Left lung (tissue), 10 donors: ENCODE results near the gene SLC6A18. TPM values are rescaled to one million over a fixed set of nuclear protein-coding genes. Genes with fewer than 3 reads are reported as not detected.

ENCODE experiments used
- ATAC-seq: fragments of 200-7000 bp; cut with Tn5 transposase; one replicate; pipeline ENCODE4 v1.9.1; 2020; ENCODE audit warnings: moderate library complexity
- DNase-seq, 4 donors: peaks; one replicate each; pipeline ENCODE4 v3.0.0-alpha.2; 2013 to 2020
- H3K27ac ChIP-seq, 2 donors: fragments of 200-600 bp; sonication (generic) in 1 of 2; one replicate each; pipeline versions ENCODE4 v1.5.0 to v1.8.0; 2020 to 2021
- H3K27me3 ChIP-seq, 2 donors: fragments of 200-600 bp; sonication (generic) in 1 of 2; one replicate each; pipeline versions ENCODE4 v1.5.0 to v1.8.0; 2020 to 2021
- H3K36me3 ChIP-seq, 2 donors: fragments of 200-600 bp; sonication (generic) in 1 of 2; one replicate each; pipeline versions ENCODE4 v1.5.0 to v1.8.0; 2020 to 2021
- H3K4me1 ChIP-seq, 2 donors: fragments of 200-600 bp; one replicate each; pipeline ENCODE4 v1.8.0; 2021
- H3K4me3 ChIP-seq, 2 donors: fragments of 200-600 bp; sonication (generic) in 1 of 2; one replicate each; pipeline versions ENCODE4 v1.5.0 to v1.8.0; 2020 to 2021; ENCODE audit warnings: mild to moderate bottlenecking in 1 of 2
- H3K9me3 ChIP-seq, 2 donors: fragments of 200-600 bp; sonication (generic) in 1 of 2; one replicate each; pipeline versions ENCODE4 v1.5.0 to v1.8.0; 2020 to 2021
- intact Hi-C, 2 donors: fragments of 100-400 bp; cut with DNase I; formaldehyde crosslinking; loops; one replicate each; pipeline versions ENCODE4 v1.11.2 to v1.14.2; 2022
- polyA plus RNA-seq, 6 donors: library from polyadenylated mRNA; unstranded; fragments of 120-200 nt; gene quantifications; one replicate each; pipeline ENCODE4 v1.2.1, GENCODE V29; 2013; ENCODE audit not compliant: insufficient read length in 6 of 6
- total RNA-seq, 2 donors: library from RNA; stranded (reverse); fragmentation: NEBNext Ultra II Directional; extraction: Animal tissue kit (Norgen Biotek cat#: 25700); gene quantifications; one replicate each; pipeline ENCODE4 v1.2.1, GENCODE V29; 2021
- TF ChIP-seq, protein P1 (sequence below), 2 donors: fragments of 200-600 bp; sonication (generic) in 1 of 2; IDR thresholded peaks; one replicate each; pipeline versions ENCODE4 v1.5.0 to v1.8.0; 2021; ENCODE audit warnings: antibody characterized with exemption in 2 of 2
- donor health status: DM: no; HTN: yes; CAD: no.
- donor health status: DM: no; HTN: no; CAD: no.

SLC6A18 gene
- total and polyA plus RNA-seq, 8 donors, result 0.18 TPM; not detected in 7

- peak in 2 of 4 donors; percentile 22 to 59 for DNase-seq
- Histone ChIP-seq H3K9me3 (no peaks in the 10 kb centered on the region), H3K27ac (no peak overlapping the region), H3K4me1 (no peaks in the 10 kb centered on the region), H3K4me3 (no peak overlapping the region), H3K36me3 (no peaks in the 10 kb centered on the region), H3K27me3 (peaks cover 0 to 88% of the 10 kb centered on the region in 2 donors)
- TF ChIP-seq, protein P1, sequence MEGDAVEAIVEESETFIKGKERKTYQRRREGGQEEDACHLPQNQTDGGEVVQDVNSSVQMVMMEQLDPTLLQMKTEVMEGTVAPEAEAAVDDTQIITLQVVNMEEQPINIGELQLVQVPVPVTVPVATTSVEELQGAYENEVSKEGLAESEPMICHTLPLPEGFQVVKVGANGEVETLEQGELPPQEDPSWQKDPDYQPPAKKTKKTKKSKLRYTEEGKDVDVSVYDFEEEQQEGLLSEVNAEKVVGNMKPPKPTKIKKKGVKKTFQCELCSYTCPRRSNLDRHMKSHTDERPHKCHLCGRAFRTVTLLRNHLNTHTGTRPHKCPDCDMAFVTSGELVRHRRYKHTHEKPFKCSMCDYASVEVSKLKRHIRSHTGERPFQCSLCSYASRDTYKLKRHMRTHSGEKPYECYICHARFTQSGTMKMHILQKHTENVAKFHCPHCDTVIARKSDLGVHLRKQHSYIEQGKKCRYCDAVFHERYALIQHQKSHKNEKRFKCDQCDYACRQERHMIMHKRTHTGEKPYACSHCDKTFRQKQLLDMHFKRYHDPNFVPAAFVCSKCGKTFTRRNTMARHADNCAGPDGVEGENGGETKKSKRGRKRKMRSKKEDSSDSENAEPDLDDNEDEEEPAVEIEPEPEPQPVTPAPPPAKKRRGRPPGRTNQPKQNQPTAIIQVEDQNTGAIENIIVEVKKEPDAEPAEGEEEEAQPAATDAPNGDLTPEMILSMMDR (IDR thresholded peaks at IDR 0.05), result no peak
- ATAC-seq, result no peak
- intact Hi-C loops, result no loop called here
Observed at GRCh38 chr5:1203311-1203967, 21.7 kb upstream of the SLC6A18 start.

- Histone ChIP-seq H3K4me3 (no peak overlapping the region), H3K9me3 (no peaks in the 10 kb centered on the region), H3K4me1 (no peaks in the 10 kb centered on the region), H3K27me3 (peaks cover 0 to 81% of the 10 kb centered on the region in 2 donors), H3K27ac (no peak overlapping the region), H3K36me3 (no peaks in the 10 kb centered on the region)
- no peak for ATAC-seq
- intact Hi-C loops, result no loop called here
- DNase-seq, result peak in 1 of 4 donors; percentile 69
- TF ChIP-seq, protein P1 (IDR thresholded peaks at IDR 0.05), result no peak
Observed at GRCh38 chr5:1203968-1204692, 21.1 kb upstream of the SLC6A18 start.

- H3K27ac ChIP-seq, result no peak overlapping the region
- H3K9me3 ChIP-seq, result no peaks in the 10 kb centered on the region
- no peak overlapping the region for H3K4me3 ChIP-seq
- peak in 3 of 4 donors; percentile 55 to 94 (median 88) for DNase-seq
- peaks cover 0 to 77% of the 10 kb centered on the region in 2 donors for H3K27me3 ChIP-seq
- intact Hi-C loops, result no loop called here
- TF ChIP-seq, protein P1 (IDR thresholded peaks at IDR 0.05), result no peak
- H3K36me3 ChIP-seq, result no peaks in the 10 kb centered on the region
- ATAC-seq, result no peak
- no peaks in the 10 kb centered on the region for H3K4me1 ChIP-seq
Observed at GRCh38 chr5:1204693-1205242, 20.4 kb upstream of the SLC6A18 start.

DNA sequence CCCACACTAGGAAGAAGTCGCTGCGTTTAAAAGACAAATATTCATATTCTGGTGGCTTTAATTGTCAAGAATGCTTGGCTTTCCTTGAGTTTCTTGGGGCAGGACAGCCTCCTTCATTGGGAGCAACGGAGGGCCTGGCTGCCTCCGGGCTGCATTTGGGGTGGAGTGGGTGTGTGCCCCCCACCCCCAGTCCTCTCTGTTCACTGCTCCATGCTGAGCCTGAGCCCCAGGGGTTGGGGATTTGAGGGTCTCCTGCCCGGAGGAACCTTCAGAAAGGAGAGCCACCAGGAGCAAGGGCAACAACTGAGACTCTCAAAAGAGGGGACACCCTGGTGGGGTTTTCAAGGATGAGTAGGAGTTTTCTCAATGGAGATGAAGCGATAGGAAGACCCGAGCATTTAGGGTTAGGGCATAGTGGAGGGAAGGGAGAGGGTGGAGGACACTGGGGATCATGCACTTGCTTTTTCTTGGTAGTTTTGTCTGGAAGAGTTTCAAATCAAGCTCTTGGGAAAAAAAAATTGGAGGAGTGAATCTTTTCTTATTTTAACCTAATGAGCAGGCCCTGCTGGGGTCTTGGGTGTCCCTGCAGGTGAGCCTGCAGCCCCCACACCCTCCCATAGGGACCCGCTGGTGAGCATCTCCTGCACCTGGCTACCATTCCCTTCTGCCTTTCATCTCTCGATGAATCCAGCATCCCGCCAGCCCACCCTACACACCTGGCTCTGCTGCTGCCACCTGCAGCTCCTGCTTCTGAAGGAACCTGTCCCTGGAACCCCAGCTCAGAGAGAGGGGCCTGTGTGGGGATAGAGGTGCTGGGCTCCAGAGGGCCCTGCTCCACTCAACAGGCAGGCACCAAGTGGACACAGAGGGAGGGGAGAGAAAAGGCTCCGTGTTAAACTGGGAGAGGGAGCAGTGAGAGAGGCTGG, 19.7 kb upstream of the SLC6A18 start:
- TF ChIP-seq, protein P1 (IDR thresholded peaks at IDR 0.05), result no peak
- H3K36me3 ChIP-seq, result no peaks in the 10 kb centered on the region
- ATAC-seq (no peak), DNase-seq (peak in 1 of 4 donors; percentile 36)
- no peaks in the 10 kb centered on the region for H3K9me3 ChIP-seq
- peaks cover 0 to 69% of the 10 kb centered on the region in 2 donors for H3K27me3 ChIP-seq
- H3K27ac ChIP-seq, result no peak overlapping the region
- H3K4me1 ChIP-seq, result no peaks in the 10 kb centered on the region
- H3K4me3 ChIP-seq, result no peak overlapping the region
- intact Hi-C loops, result no loop called here
